ENCODE data around the gene KLHL22. TPM values are rescaled to one million over a fixed set of nuclear protein-coding genes. Genes with fewer than 3 reads are reported as not detected.
"Not testable (repeated sequence)": the region's sequence is repeated elsewhere in the genome, so short reads cannot be mapped to it uniquely, and the experiment has no call there.

Gene KLHL22
- total RNA-seq, 2 donors from 2014 or later, result 24.0 to 41.1 TPM

GRCh38 chr22:20475115-20475436 lies 20.5 kb downstream of the KLHL22 start:
- no peak overlapping the region for H3K27ac ChIP-seq
- H3K4me1 ChIP-seq (ENCODE audit: control insufficient read depth in 1 of 2, low read depth in 2 of 2), result peaks cover 0 to 6% of the 10 kb centered on the region in 2 donors
- peaks cover 10% of the 10 kb centered on the region for H3K36me3 ChIP-seq
- no peak overlapping the region for H3K4me3 ChIP-seq
- no peak for DNase-seq (ENCODE audit: low spot score)
- H3K9me3 ChIP-seq, result no peaks in the 10 kb centered on the region
- H3K27me3 ChIP-seq (replicated peaks; ENCODE audit: insufficient read depth), result no peaks in the 10 kb centered on the region
- TF ChIP-seq CTCF (IDR thresholded peaks at IDR 0.05), result no peak
- ATAC-seq (ENCODE audit: insufficient number of reproducible peaks, low FRiP score, low read depth), result no peak

- no peaks in the 10 kb centered on the region for H3K9me3 ChIP-seq
- DNase-seq (ENCODE audit: low spot score), result no peak
- no peak overlapping the region for H3K27ac ChIP-seq
- H3K4me3 ChIP-seq, result no peak overlapping the region
- H3K36me3 ChIP-seq, result peaks cover 20% of the 10 kb centered on the region
- peaks cover 0 to 6% of the 10 kb centered on the region in 2 donors for H3K4me1 ChIP-seq (ENCODE audit: control insufficient read depth in 1 of 2, low read depth in 2 of 2)
- H3K27me3 ChIP-seq (replicated peaks; ENCODE audit: insufficient read depth), result no peaks in the 10 kb centered on the region
- ATAC-seq (ENCODE audit: insufficient number of reproducible peaks, low FRiP score, low read depth), result no peak
- TF ChIP-seq CTCF (IDR thresholded peaks at IDR 0.05), result no peak
Measured at GRCh38 chr22:20472629-20473442, 22.8 kb downstream of the KLHL22 start.

- no peak overlapping the region for H3K4me3 ChIP-seq
- peaks cover 20% of the 10 kb centered on the region for H3K36me3 ChIP-seq
- DNase-seq (ENCODE audit: low spot score) (no peak), ATAC-seq (ENCODE audit: insufficient number of reproducible peaks, low FRiP score, low read depth) (no peak)
- H3K9me3 ChIP-seq, result no peaks in the 10 kb centered on the region
- no peak for TF ChIP-seq CTCF (IDR thresholded peaks at IDR 0.05)
- peaks cover 0 to 6% of the 10 kb centered on the region in 2 donors for H3K4me1 ChIP-seq (ENCODE audit: control insufficient read depth in 1 of 2, low read depth in 2 of 2)
- H3K27ac ChIP-seq, result no peak overlapping the region
- H3K27me3 ChIP-seq (replicated peaks; ENCODE audit: insufficient read depth), result no peaks in the 10 kb centered on the region
Measured at GRCh38 chr22:20471126-20471833, 24.3 kb downstream of the KLHL22 start.

- ATAC-seq (ENCODE audit: insufficient number of reproducible peaks, low FRiP score, low read depth); H3K4me1 ChIP-seq (ENCODE audit: control insufficient read depth in 1 of 2, low read depth in 2 of 2); DNase-seq (ENCODE audit: low spot score); H3K27me3 ChIP-seq (replicated peaks; ENCODE audit: insufficient read depth); H3K4me3 ChIP-seq; H3K9me3 ChIP-seq; H3K27ac ChIP-seq: not testable (repeated sequence)
- H3K36me3 ChIP-seq, result peaks cover 20% of the 10 kb centered on the region
Measured at GRCh38 chr22:20470525-20470924, 25.1 kb downstream of the KLHL22 start.

GRCh38 chr22:20469110-20469868 lies 26.3 kb downstream of the KLHL22 start:
- H3K4me1 ChIP-seq (ENCODE audit: control insufficient read depth in 1 of 2, low read depth in 2 of 2), result no peaks in the 10 kb centered on the region
- no peak for ATAC-seq (ENCODE audit: insufficient number of reproducible peaks, low FRiP score, low read depth)
- no peak for DNase-seq (ENCODE audit: low spot score)
- H3K36me3 ChIP-seq, result peaks cover 31% of the 10 kb centered on the region
- TF ChIP-seq CTCF (IDR thresholded peaks at IDR 0.05), result no peak
- no peaks in the 10 kb centered on the region for H3K27me3 ChIP-seq (replicated peaks; ENCODE audit: insufficient read depth)
- H3K27ac ChIP-seq, result no peak overlapping the region
- H3K4me3 ChIP-seq, result no peak overlapping the region
- no peaks in the 10 kb centered on the region for H3K9me3 ChIP-seq

All from thoracic aorta (tissue), 2 donors.